Measurements from ENCODE around the gene MGMT.

MGMT gene

DNA sequence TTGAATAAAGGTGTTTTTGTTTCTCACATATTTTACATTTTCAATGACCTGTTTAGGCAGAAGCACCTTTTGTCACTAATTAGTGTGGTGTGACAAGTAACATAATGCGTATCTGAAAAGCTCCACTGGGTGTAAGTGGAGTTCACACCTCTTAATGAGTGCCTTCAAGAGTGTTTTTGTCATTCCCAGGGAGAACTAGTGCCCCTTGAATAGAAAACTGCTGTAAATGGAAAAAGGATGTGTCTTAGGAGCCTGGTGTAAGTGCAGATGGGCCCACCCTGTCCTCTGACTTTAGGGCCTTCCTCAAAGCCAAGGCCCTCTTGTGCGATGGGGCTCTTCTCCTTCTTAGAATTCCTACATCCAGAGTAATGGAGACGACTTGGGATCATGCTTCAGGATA, 170.0 kb downstream of the MGMT start:
- TF ChIP-seq, protein P1, sequence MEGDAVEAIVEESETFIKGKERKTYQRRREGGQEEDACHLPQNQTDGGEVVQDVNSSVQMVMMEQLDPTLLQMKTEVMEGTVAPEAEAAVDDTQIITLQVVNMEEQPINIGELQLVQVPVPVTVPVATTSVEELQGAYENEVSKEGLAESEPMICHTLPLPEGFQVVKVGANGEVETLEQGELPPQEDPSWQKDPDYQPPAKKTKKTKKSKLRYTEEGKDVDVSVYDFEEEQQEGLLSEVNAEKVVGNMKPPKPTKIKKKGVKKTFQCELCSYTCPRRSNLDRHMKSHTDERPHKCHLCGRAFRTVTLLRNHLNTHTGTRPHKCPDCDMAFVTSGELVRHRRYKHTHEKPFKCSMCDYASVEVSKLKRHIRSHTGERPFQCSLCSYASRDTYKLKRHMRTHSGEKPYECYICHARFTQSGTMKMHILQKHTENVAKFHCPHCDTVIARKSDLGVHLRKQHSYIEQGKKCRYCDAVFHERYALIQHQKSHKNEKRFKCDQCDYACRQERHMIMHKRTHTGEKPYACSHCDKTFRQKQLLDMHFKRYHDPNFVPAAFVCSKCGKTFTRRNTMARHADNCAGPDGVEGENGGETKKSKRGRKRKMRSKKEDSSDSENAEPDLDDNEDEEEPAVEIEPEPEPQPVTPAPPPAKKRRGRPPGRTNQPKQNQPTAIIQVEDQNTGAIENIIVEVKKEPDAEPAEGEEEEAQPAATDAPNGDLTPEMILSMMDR (IDR thresholded peaks at IDR 0.05; ENCODE audit: low read depth, low read length, missing control alignments): no peak
- no peak overlapping the region for H3K4me3 ChIP-seq (ENCODE audit: low read depth, low read length)
- in situ Hi-C loops (cut with HindIII; ENCODE audit: low sequenced_read_pairs): no loop called here
- DNase-seq (ENCODE audit: low read depth): no peak

- TF ChIP-seq, protein P1 (IDR thresholded peaks at IDR 0.05; ENCODE audit: low read depth, low read length, missing control alignments): no peak
- H3K4me3 ChIP-seq (ENCODE audit: low read depth, low read length): no peak overlapping the region
- DNase-seq (ENCODE audit: low read depth): no peak
- in situ Hi-C loops (cut with HindIII; ENCODE audit: low sequenced_read_pairs): no loop called here
These were observed 170.8 kb downstream of the MGMT start for GRCh38 chr10:129637846-129638245.

- in situ Hi-C loops (cut with HindIII; ENCODE audit: low sequenced_read_pairs): no loop called here
These were observed 174.3 kb downstream of the MGMT start for GRCh38 chr10:129641351-129641750.

DNA sequence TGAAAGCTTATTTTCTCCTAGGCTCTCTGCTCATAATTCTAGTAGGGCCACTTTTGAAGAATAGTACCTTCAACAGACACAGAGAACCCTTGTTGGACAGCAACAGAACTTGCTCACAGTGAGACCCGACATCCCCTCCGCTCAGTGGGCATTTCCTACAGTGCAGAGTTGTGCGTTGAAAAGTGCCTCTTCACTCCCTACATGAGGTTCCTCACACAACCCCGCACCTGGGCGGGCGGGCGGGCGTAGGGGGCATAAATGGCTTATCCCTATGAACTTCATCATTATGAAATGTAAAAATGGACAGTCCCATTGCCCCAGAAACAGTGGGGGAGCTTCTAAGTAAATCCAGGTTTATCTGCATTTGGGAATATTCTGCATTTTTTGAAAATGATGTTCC, 174.9 kb downstream of the MGMT start:
- H3K4me3 ChIP-seq (ENCODE audit: low read depth, low read length): no peak overlapping the region
- in situ Hi-C loops (cut with HindIII; ENCODE audit: low sequenced_read_pairs): no loop called here
- no peak for DNase-seq (ENCODE audit: low read depth)
- TF ChIP-seq, protein P1 (IDR thresholded peaks at IDR 0.05; ENCODE audit: low read depth, low read length, missing control alignments): no peak

More at GRCh38 chr10:129641351-129641750, 174.3 kb downstream of the MGMT start:
- no peak overlapping the region for H3K4me3 ChIP-seq (ENCODE audit: low read depth, low read length)
- TF ChIP-seq, protein P1 (IDR thresholded peaks at IDR 0.05; ENCODE audit: low read depth, low read length, missing control alignments): no peak
- no peak for DNase-seq (ENCODE audit: low read depth)

DNA sequence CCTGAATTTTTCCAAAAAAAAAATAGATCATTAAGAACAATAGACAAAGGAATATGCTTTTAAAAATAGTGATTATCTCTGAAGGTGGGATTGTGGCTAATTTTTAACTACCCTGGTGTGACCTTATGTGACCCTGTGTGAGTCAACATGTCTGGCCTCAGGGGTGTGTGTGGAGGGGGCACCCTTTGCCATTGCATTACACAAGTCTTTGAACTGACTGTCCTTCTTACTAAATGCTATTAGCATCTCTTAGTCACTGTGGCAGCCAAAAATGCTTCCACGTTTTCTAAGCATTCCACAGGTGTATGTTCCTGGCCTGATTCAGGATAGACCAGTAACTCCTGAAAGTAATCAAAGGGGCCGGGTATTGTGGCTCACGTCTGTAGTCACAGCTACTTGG, 175.4 kb downstream of the MGMT start:
- no peak for DNase-seq (ENCODE audit: low read depth)
- in situ Hi-C loops (cut with HindIII; ENCODE audit: low sequenced_read_pairs): no loop called here
- H3K4me3 ChIP-seq (ENCODE audit: low read depth, low read length): no peak overlapping the region
- TF ChIP-seq, protein P1 (IDR thresholded peaks at IDR 0.05; ENCODE audit: low read depth, low read length, missing control alignments): no peak

GRCh38 chr10:129643266-129643665, 176.2 kb downstream of the MGMT start:
- DNase-seq (ENCODE audit: low read depth): no peak
- in situ Hi-C loops (cut with HindIII; ENCODE audit: low sequenced_read_pairs): no loop called here
- no peak overlapping the region for H3K4me3 ChIP-seq (ENCODE audit: low read depth, low read length)
- TF ChIP-seq, protein P1 (IDR thresholded peaks at IDR 0.05; ENCODE audit: low read depth, low read length, missing control alignments): no peak

DNA sequence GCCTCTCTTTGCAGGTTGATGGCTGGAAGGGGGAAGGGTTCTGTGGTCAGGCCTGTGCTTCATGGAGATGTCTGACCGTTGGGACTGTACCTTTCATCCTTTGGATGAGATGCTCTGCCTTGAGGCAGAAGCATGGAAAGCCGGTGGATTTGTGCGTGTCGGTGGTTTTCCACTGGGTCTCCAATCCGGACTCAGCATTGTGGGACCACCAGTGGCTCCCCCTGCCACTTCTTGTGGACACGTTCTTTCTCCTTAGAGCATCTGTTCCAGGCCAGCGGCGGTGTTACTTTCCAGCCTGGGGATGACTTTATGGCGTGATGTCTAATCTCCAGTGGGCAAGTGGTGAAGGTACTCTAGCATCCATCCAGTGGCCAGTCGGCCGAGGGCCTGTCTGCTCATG, 178.4 kb downstream of the MGMT start:
- in situ Hi-C loops (cut with HindIII; ENCODE audit: low sequenced_read_pairs): no loop called here
- H3K4me3 ChIP-seq (ENCODE audit: low read depth, low read length): no peak overlapping the region
- TF ChIP-seq, protein P1 (IDR thresholded peaks at IDR 0.05; ENCODE audit: low read depth, low read length, missing control alignments): no peak
- DNase-seq (ENCODE audit: low read depth): no peak
